Measurements from ENCODE around the gene GJA3. TPM values are rescaled to one million over a fixed set of nuclear protein-coding genes. Genes with fewer than 3 reads are reported as not detected.

Gene GJA3
- total and polyA plus RNA-seq, 2 of the 4 experiments (the other 2 are of a cell fraction): 1.5 to 2.7 TPM

DNA sequence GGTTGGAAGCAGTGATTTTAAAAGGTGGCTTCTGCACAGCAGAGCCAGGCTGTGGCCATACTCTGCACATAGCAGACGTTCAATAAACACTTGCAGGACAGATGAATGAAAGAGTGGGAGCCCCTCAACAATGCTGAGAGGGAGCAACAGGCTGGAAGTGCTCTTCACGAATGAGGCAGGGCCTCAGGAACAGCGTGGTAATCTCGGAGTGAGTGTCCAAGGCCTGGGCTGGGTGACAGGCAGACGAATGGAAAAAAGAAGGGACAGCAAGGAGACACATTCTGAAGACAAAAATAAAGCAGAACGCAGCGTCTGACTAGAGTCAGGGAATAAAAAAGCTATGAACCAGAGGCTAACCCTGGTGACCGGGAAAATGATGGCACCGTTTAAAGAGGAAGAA is 11.1 kb downstream of the GJA3 start:
- Histone ChIP-seq H3K36me3 (ENCODE audit: control insufficient read depth, insufficient read depth, low read length) (peaks cover 1% of the 10 kb centered on the region; the same call in 1 of the 2 replicates), H2BK5ac (ENCODE audit: low read depth, low read length, poor library complexity, severe bottlenecking) (no peak overlapping the region), H3K27ac (ENCODE audit: insufficient read depth, low read length) (no peak overlapping the region), H3K4me3 (ENCODE audit: insufficient read depth, low read depth, low read length) (no peak overlapping the region), H2AFZ (replicated peaks; ENCODE audit: low read length, poor library complexity) (no peak overlapping the region), H3K27me3 (ENCODE audit: control insufficient read depth, insufficient read depth, low read length) (peaks cover 8% of the 10 kb centered on the region), H3K56ac (ENCODE audit: extremely low read depth, insufficient read depth, low read length) (no peak overlapping the region), H3K4ac (ENCODE audit: low read depth, low read length) (no peak overlapping the region), H3K4me2 (ENCODE audit: low read depth, low read length) (no peak overlapping the region), H2AK9ac (replicated peaks; ENCODE audit: low read depth, low read length, poor library complexity) (no peak overlapping the region), H2BK15ac (ENCODE audit: low read depth, low read length) (no peak overlapping the region), H4K20me1 (ENCODE audit: insufficient read depth, low read length) (no peaks in the 10 kb centered on the region), H3K18ac (ENCODE audit: low read depth, low read length) (no peak overlapping the region), H2AK5ac (ENCODE audit: low read depth, low read length) (no peak overlapping the region), H4K91ac (ENCODE audit: insufficient read depth, low read depth, low read length) (no peak overlapping the region), H3K14ac (replicated peaks; ENCODE audit: low read depth, low read length) (no peak overlapping the region), H3K79me1 (ENCODE audit: low read depth in 1 of 2, low read length in 2 of 2) (no peaks in the 10 kb centered on the region), H3K9me1 (ENCODE audit: insufficient read depth, low read length) (no peaks in the 10 kb centered on the region), H2BK20ac (ENCODE audit: low read depth, low read length) (no peak overlapping the region), H3K9me3 (ENCODE audit: control insufficient read depth, insufficient read depth, low read length) (no peaks in the 10 kb centered on the region), H2BK120ac (ENCODE audit: low read depth, low read length) (no peak overlapping the region), H4K5ac (ENCODE audit: low read depth, low read length) (no peak overlapping the region), H3K4me1 (ENCODE audit: control insufficient read depth, insufficient read depth, low read length) (no peaks in the 10 kb centered on the region), H3K23ac (ENCODE audit: low read depth, low read length) (no peak overlapping the region), H4K8ac (ENCODE audit: low read depth in 2 of 2, low read length in 2 of 2) (no peak overlapping the region), H3K9ac (ENCODE audit: low read depth, low read length) (no peak overlapping the region)
- intact Hi-C loops (cut with micrococcal nuclease) (no loop called here), in situ Hi-C loops (cut with MboI; ENCODE audit: low sequenced_read_pairs) (loop anchor here (25.0 kb wide), 1 partner anchor 512 kb away; the partner anchor contains the start of gene MPHOSPH8), dilution Hi-C loops (cut with HindIII; ENCODE audit: low sequenced_read_pairs, unreplicated experiment) (no loop called here)
- no peak for DNase-seq
- ChIA-PET CTCF (no interaction called here), POLR2A (ENCODE audit: unreplicated experiment) (no interaction called here)
- 50% methylated on average over 8 of the region's 9 CpGs; no CpG with 5 or more reads in 1 of the 2 experiments for WGBS, 2 experiments (ENCODE audit: extremely low coverage in 2 of 2, insufficient read length in 1 of 2)
- no TSS peak for BruUV-seq (replicated peaks)
- TF ChIP-seq CEBPB (IDR thresholded peaks at IDR 0.05; ENCODE audit: low read depth, low read length) (no peak), RFX5 (IDR thresholded peaks at IDR 0.05; ENCODE audit: low read depth, low read length) (no peak), FOS (IDR thresholded peaks at IDR 0.05; ENCODE audit: low read depth, low read length) (no peak), POLR2A (IDR thresholded peaks at IDR 0.05; ENCODE audit: low read depth, low read length) (no peak), NFE2L2 (IDR thresholded peaks at IDR 0.05; ENCODE audit: low read depth, low read length) (no peak), USF2 (IDR thresholded peaks at IDR 0.05; ENCODE audit: low read depth, low read length) (no peak), MXI1 (IDR thresholded peaks at IDR 0.05; ENCODE audit: borderline replicate concordance, low read depth, low read length) (no peak), CHD1 (IDR thresholded peaks at IDR 0.05; ENCODE audit: low read depth, low read length) (no peak), CTCF (conservative IDR thresholded peaks at IDR 0.05; ENCODE audit: low read depth, low read length) (no peak), MAZ (IDR thresholded peaks at IDR 0.05; ENCODE audit: borderline replicate concordance, low read depth, low read length) (no peak), RAD21 (IDR thresholded peaks at IDR 0.05; ENCODE audit: low read length) (no peak), SMC3 (IDR thresholded peaks at IDR 0.05; ENCODE audit: low read depth, low read length) (no peak)
- no peak for ATAC-seq (ENCODE audit: low read depth)
